OCI-LY1 (cell line): ENCODE measurements around the gene IL1RAP.

Source experiments
- CTCF ChIP-seq: fragments of 200-600 bp; sonication (generic), shearing (Covaris generic); IDR thresholded peaks from 2 replicates; pipeline ENCODE4 v1.5.1; 2017; ENCODE audit warnings: mild to moderate bottlenecking, antibody characterized with exemption, low read length, moderate library complexity, mixed read lengths
- EZH2 ChIP-seq: fragments of 200-600 bp; sonication (generic), shearing (Covaris generic); IDR thresholded peaks from 2 replicates; pipeline ENCODE4 v1.8.0; 2017; ENCODE audit warnings: borderline replicate concordance, mixed run types, mild to moderate bottlenecking, antibody characterized with exemption, low read length, moderate library complexity, mixed read lengths

- TF ChIP-seq CTCF (no peak), EZH2 (no peak)
Measured at GRCh38 chr3:190533511-190534281, 19.8 kb downstream of the IL1RAP start.
